ENCODE results near the gene RHOXF2B. TPM values are rescaled to one million over a fixed set of nuclear protein-coding genes. Genes with fewer than 3 reads are reported as not detected.
"Not testable (repeated sequence)": the region's sequence is repeated elsewhere in the genome, so short reads cannot be mapped to it uniquely, and the experiment has no call there.

RHOXF2B gene
- total RNA-seq = not detected
- long read RNA-seq = 0 reads

DNA sequence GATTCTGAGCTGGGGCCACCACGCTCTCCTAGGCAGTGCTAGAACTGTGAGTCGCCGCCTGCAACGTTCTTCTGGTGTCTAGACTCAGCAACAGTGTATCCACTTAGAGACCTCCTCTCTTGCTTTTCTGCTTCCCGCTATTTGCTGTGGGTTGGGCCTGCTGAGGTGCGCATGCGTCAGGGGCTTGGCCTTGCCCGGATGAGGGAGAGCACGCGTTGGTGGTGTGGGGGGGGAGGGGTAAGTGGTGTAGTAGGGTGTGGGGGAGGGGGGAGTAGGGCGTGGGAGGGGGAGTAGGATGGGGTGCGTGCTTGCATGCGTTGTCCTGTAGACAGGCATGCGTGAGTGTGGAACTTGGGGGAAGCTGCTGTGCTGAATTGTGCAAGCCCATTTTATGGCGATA, at the start of gene RHOXF2B:
TSS of gene RHOXF2B (minus strand) at position 101 of the 400 bp plus-strand sequence. CDS start 138 bp downstream, outside the sequence.
- intact Hi-C loops (cut with micrococcal nuclease); H3K4me3 ChIP-seq: not testable (repeated sequence)

DNA sequence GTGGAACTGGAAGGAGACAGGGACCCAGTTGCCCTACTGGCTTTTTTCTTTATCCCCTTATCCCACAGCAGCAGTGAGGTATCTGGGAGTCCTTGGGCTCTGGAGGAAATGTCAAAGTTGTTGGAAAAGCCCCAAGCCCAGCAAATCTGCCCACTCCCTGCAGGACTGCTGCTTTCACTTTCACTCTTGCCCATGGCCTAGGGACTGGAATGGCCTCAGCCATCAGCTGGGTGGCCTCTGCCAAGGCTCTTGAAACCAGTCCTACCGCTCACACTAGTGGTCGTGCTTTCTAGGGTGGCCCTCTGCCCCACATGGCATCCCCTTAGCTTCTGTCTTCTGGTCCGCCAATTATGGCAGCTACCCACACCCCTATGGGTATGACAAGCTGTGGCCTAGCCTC, 48.0 kb upstream of the RHOXF2B start:
- H3K36me3 ChIP-seq = no peaks in the 10 kb centered on the region
- no peaks in the 10 kb centered on the region for H3K4me1 ChIP-seq
- no peaks in the 10 kb centered on the region for H3K27me3 ChIP-seq (ENCODE audit: low read depth)
- intact Hi-C loops (cut with micrococcal nuclease) = no loop called here
- H3K4me3 ChIP-seq = peak overlapping the region; percentile 38
- peak; percentile 13 for DNase-seq
- peak overlapping the region; percentile 40 for H3K27ac ChIP-seq (replicated peaks)
- TF ChIP-seq CTCF (IDR thresholded peaks at IDR 0.05; ENCODE audit: borderline replicate concordance) = no peak
- no peaks in the 10 kb centered on the region for H3K9me3 ChIP-seq (replicated peaks)

More for the DNA sequence above, at the start of gene RHOXF2B:
- not testable (repeated sequence) for H3K9me3 ChIP-seq (replicated peaks); H3K27ac ChIP-seq (replicated peaks); H3K36me3 ChIP-seq; H3K27me3 ChIP-seq (ENCODE audit: low read depth); H3K4me1 ChIP-seq; DNase-seq

GRCh38 chrX:120120223-120120622, 42.7 kb upstream of the RHOXF2B start:
- H3K27ac ChIP-seq (replicated peaks) = no peak overlapping the region
- DNase-seq = no peak
- no peak for TF ChIP-seq CTCF (IDR thresholded peaks at IDR 0.05; ENCODE audit: borderline replicate concordance)
- no peaks in the 10 kb centered on the region for H3K9me3 ChIP-seq (replicated peaks)
- intact Hi-C loops (cut with micrococcal nuclease) = no loop called here
- no peak overlapping the region for H3K4me3 ChIP-seq
- no peaks in the 10 kb centered on the region for H3K4me1 ChIP-seq
- H3K27me3 ChIP-seq (ENCODE audit: low read depth) = no peaks in the 10 kb centered on the region
- no peaks in the 10 kb centered on the region for H3K36me3 ChIP-seq

DNA sequence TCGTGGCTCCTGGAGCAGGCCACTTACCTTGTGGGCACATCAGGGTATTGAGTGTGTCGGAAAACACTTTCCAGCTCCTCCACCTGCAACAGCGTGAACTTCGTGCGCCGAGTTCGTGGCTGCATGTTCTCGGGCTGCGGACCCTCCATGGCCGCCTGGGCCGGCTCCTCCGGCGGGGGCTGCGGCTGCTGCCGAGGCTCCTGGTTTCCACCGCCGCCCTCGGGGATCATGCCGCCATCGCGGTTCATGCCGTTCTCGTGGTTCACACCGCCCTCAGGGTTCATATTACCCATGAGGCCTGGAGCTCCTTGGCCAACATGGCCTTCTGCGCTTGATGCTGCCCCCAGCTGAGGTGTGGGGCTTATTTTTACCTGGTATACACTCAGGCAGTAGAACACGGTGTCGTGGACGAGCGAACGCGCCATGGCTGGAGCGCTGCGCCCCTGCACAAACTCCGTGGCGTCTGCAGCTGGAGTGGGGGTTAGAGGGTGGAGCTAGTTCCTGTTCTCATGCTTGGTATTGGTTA, 38.0 kb upstream of the RHOXF2B start, which contains the start of gene RHOXF1:
TSS of gene RHOXF1 (minus strand) at position 476 of the 526 bp plus-strand sequence. CDS start at position 425, 51 bp downstream.
- Histone ChIP-seq H3K9me3 (replicated peaks) (no peaks in the 10 kb centered on the region), H3K4me3 (no peak within 1 kb of the TSS), H3K27me3 (ENCODE audit: low read depth) (no peaks in the 10 kb centered on the region), H3K4me1 (no peaks in the 10 kb centered on the region), H3K27ac (replicated peaks) (no peak within 1 kb of the TSS), H3K36me3 (no peaks in the 10 kb centered on the region)
- DNase-seq = no peak
- intact Hi-C loops (cut with micrococcal nuclease) = no loop called here
- no peak for TF ChIP-seq CTCF (IDR thresholded peaks at IDR 0.05; ENCODE audit: borderline replicate concordance)

GRCh38 chrX:120111611-120112010, 34.1 kb upstream of the RHOXF2B start:
- Histone ChIP-seq H3K27me3 (ENCODE audit: low read depth) (no peaks in the 10 kb centered on the region), H3K36me3 (no peaks in the 10 kb centered on the region), H3K4me1 (no peaks in the 10 kb centered on the region), H3K4me3 (no peak overlapping the region), H3K9me3 (replicated peaks) (no peaks in the 10 kb centered on the region), H3K27ac (replicated peaks) (no peak overlapping the region)
- intact Hi-C loops (cut with micrococcal nuclease) = no loop called here
- DNase-seq = no peak
- TF ChIP-seq CTCF (IDR thresholded peaks at IDR 0.05; ENCODE audit: borderline replicate concordance) = no peak

- no peak overlapping the region for H3K4me3 ChIP-seq
- intact Hi-C loops (cut with micrococcal nuclease) = no loop called here
- no peaks in the 10 kb centered on the region for H3K27me3 ChIP-seq (ENCODE audit: low read depth)
- TF ChIP-seq CTCF (IDR thresholded peaks at IDR 0.05; ENCODE audit: borderline replicate concordance) = no peak
- no peak overlapping the region for H3K27ac ChIP-seq (replicated peaks)
- DNase-seq = no peak
- no peaks in the 10 kb centered on the region for H3K4me1 ChIP-seq
- H3K9me3 ChIP-seq (replicated peaks) = no peaks in the 10 kb centered on the region
- H3K36me3 ChIP-seq = no peaks in the 10 kb centered on the region
Measured at GRCh38 chrX:120109378-120109777, 31.9 kb upstream of the RHOXF2B start.

- H3K36me3 ChIP-seq; DNase-seq; intact Hi-C loops (cut with micrococcal nuclease); H3K27me3 ChIP-seq (ENCODE audit: low read depth); H3K4me1 ChIP-seq; H3K4me3 ChIP-seq; H3K27ac ChIP-seq (replicated peaks): not testable (repeated sequence)
- H3K9me3 ChIP-seq (replicated peaks) = peaks cover 16% of the 10 kb centered on the region
Measured at GRCh38 chrX:120104707-120105106, 27.2 kb upstream of the RHOXF2B start.

GRCh38 chrX:120101057-120101456, 23.6 kb upstream of the RHOXF2B start:
- DNase-seq; H3K36me3 ChIP-seq; H3K4me1 ChIP-seq; H3K4me3 ChIP-seq; intact Hi-C loops (cut with micrococcal nuclease); H3K27me3 ChIP-seq (ENCODE audit: low read depth); H3K27ac ChIP-seq (replicated peaks): not testable (repeated sequence)
- H3K9me3 ChIP-seq (replicated peaks) = peaks cover 16% of the 10 kb centered on the region
